Measurements from ENCODE around the gene FAM209A.

- TF ChIP-seq CTCF (IDR thresholded peaks at IDR 0.05) (no peak), POLR2A (IDR thresholded peaks at IDR 0.05) (no peak)
These were observed 20.6 kb upstream of the FAM209A start for GRCh38 chr20:56503916-56504315.
